PFSK-1 (cell line): ENCODE measurements around the gene NDRG2.

Source experiments
- POLR2AphosphoS5 ChIP-seq: IDR thresholded peaks from 2 replicates; pipeline ENCODE4 v1.6.1; 2012; ENCODE audit warnings: low read depth, mild to moderate bottlenecking, control low read depth, low read length, moderate library complexity
- SIN3A ChIP-seq: IDR thresholded peaks from 2 replicates; pipeline ENCODE4 v1.6.1; 2012; ENCODE audit warnings: mild to moderate bottlenecking, low read length, moderate library complexity, borderline replicate concordance; ENCODE audit not compliant: insufficient read depth
- TF ChIP-seq, protein P1 (sequence below), 2 experiments: IDR thresholded peaks; 2 replicates each; pipeline versions ENCODE4 v1.6.1 to v1.8.0; 2011 to 2012; ENCODE audit warnings: low read depth in 2 of 2, low read length in 2 of 2, control low read depth in 1 of 2, inconsistent platforms in 1 of 2, mild to moderate bottlenecking in 1 of 2, moderate library complexity in 1 of 2; ENCODE audit not compliant: insufficient read depth in 1 of 2

DNA sequence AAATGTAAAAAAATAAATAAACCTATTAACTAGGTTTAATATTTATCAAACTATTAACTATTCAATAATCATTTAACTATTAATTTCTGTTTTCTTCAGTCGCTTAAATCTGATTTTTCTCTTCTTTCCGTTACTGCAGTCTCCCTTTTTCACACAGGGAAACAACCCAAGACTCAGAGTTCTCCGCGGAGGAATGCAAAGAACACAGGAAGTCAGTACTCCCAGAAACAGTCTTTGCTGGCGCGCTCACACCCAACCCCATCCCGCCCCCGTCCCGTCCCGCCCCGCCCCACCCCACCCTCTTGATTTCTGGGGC is 35.4 kb downstream of the NDRG2 start:
- TF ChIP-seq SIN3A (no peak), POLR2AphosphoS5 (no peak)
- TF ChIP-seq, protein P1, sequence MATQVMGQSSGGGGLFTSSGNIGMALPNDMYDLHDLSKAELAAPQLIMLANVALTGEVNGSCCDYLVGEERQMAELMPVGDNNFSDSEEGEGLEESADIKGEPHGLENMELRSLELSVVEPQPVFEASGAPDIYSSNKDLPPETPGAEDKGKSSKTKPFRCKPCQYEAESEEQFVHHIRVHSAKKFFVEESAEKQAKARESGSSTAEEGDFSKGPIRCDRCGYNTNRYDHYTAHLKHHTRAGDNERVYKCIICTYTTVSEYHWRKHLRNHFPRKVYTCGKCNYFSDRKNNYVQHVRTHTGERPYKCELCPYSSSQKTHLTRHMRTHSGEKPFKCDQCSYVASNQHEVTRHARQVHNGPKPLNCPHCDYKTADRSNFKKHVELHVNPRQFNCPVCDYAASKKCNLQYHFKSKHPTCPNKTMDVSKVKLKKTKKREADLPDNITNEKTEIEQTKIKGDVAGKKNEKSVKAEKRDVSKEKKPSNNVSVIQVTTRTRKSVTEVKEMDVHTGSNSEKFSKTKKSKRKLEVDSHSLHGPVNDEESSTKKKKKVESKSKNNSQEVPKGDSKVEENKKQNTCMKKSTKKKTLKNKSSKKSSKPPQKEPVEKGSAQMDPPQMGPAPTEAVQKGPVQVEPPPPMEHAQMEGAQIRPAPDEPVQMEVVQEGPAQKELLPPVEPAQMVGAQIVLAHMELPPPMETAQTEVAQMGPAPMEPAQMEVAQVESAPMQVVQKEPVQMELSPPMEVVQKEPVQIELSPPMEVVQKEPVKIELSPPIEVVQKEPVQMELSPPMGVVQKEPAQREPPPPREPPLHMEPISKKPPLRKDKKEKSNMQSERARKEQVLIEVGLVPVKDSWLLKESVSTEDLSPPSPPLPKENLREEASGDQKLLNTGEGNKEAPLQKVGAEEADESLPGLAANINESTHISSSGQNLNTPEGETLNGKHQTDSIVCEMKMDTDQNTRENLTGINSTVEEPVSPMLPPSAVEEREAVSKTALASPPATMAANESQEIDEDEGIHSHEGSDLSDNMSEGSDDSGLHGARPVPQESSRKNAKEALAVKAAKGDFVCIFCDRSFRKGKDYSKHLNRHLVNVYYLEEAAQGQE (IDR thresholded peaks at IDR 0.05; ENCODE audit: insufficient read depth in 1 of 2, low read depth in 2 of 2, low read length in 2 of 2): no peak
